GM13976 (cell line): Measurements from ENCODE around the gene ERCC1.

Source experiments
- DNase-seq: peaks from one replicate; pipeline ENCODE4 v3.0.0; 2012; ENCODE audit warnings: low spot score
- in situ Hi-C: fragments of 300-500 bp; cut with MboI; formaldehyde crosslinking; loops from one replicate; pipeline ENCODE4 v1.12.0; 2022; ENCODE audit warnings: low sequenced_read_pairs, mixed read lengths, inconsistent platforms; ENCODE audit not compliant: unreplicated experiment
- TF ChIP-seq, protein P1 (sequence below): IDR thresholded peaks from 2 replicates; pipeline ENCODE4 v1.5.1; 2012; ENCODE audit warnings: borderline replicate concordance, mild to moderate bottlenecking; ENCODE audit not compliant: insufficient read depth; ENCODE audit errors: extremely low read depth, missing control alignments, control extremely low read depth

ERCC1 gene

DNA sequence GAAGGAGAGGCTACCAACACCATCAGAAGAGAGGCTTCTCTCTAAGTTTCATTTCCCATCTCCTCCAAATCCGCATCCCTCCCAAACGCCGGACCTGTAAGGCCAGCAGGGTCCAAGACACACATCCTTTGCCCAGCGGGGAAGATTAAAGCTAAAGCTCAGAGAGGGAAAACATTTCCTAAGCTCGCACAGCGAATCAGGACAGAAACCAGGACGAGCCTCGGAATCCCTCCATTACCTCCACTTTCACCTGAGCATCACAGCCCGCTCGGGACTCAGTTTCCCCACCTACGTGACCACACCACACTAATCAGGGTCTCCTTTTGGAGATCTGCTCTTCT is 43.4 kb upstream of the ERCC1 start:
- DNase-seq, result no peak
- TF ChIP-seq, protein P1, sequence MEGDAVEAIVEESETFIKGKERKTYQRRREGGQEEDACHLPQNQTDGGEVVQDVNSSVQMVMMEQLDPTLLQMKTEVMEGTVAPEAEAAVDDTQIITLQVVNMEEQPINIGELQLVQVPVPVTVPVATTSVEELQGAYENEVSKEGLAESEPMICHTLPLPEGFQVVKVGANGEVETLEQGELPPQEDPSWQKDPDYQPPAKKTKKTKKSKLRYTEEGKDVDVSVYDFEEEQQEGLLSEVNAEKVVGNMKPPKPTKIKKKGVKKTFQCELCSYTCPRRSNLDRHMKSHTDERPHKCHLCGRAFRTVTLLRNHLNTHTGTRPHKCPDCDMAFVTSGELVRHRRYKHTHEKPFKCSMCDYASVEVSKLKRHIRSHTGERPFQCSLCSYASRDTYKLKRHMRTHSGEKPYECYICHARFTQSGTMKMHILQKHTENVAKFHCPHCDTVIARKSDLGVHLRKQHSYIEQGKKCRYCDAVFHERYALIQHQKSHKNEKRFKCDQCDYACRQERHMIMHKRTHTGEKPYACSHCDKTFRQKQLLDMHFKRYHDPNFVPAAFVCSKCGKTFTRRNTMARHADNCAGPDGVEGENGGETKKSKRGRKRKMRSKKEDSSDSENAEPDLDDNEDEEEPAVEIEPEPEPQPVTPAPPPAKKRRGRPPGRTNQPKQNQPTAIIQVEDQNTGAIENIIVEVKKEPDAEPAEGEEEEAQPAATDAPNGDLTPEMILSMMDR, result no peak
- in situ Hi-C loops, result no loop called here

GRCh38 chr19:45464852-45465441 is 41.2 kb upstream of the ERCC1 start:
- TF ChIP-seq, protein P1, result no peak
- no peak for DNase-seq
- in situ Hi-C loops, result no loop called here

DNA sequence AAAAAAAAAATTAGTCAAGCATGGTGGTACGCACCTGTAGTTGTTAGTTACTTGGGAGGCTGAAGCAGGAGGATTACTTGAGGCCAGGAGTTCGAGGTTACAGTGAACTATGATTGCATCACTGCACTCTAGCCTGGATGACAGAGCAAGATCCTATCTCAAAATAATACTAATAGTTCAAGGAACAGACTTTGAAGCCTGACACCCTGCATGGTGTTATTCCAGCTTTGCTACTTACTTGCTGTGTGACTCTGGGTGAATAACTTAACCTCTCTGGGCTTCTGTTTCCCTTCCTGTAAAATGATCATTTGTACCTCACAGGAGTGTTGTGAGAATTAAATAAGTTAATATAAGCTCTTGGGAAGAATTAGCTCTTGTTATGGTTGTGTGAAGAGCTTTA is 40.6 kb upstream of the ERCC1 start:
- TF ChIP-seq, protein P1, result no peak
- no peak for DNase-seq
- in situ Hi-C loops, result no loop called here

- in situ Hi-C loops, result no loop called here
- no peak for DNase-seq
- TF ChIP-seq, protein P1, result no peak
Observed at GRCh38 chr19:45463241-45463640, 39.5 kb upstream of the ERCC1 start.

DNA sequence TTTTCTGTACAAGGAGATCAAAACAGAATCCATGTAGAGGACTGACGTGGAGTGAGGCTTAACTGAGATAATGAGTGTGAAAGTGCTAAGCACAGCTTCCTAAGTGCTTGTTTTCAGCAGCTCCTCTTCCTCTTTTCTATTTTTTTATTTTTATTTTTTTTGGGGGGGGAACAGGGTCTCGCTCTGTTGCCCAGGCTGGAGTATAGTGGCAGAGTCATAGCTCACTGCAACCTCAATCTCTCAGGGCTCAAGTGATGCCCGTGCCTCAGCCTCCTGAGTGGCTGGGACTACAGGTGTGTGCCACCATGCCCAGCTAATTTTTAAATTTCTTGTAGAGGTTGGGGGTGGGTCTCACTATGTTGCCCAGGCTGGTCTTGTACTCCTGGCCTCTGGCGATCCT is 38.5 kb upstream of the ERCC1 start:
- no peak for DNase-seq
- TF ChIP-seq, protein P1, result no peak
- in situ Hi-C loops, result no loop called here

GRCh38 chr19:45460807-45461347 is 37.2 kb upstream of the ERCC1 start:
- TF ChIP-seq, protein P1, result no peak
- in situ Hi-C loops, result no loop called here
- DNase-seq, result no peak
